ENCODE measurements around the gene FBXL13. TPM values are rescaled to one million over a fixed set of nuclear protein-coding genes. Genes with fewer than 3 reads are reported as not detected.
A peak's percentile ranks its signal among the peaks of the same experiment; 100 is the strongest.

FBXL13 gene
- total RNA-seq, 1 experiment from 2014 or later, result 2.5 TPM

GRCh38 chr7:102874166-102874829, 200.3 kb downstream of the FBXL13 start:
- no peaks in the 10 kb centered on the region for H3K27me3 ChIP-seq (ENCODE audit: control insufficient read depth, insufficient read depth, low read length)
- peaks cover 11% of the 10 kb centered on the region for H3K4me1 ChIP-seq (ENCODE audit: control insufficient read depth, insufficient read depth, low read length)

GRCh38 chr7:102873470-102874165, 201.0 kb downstream of the FBXL13 start:
- no peak for DNase-seq (ENCODE audit: low read depth, low spot score)
- Histone ChIP-seq H3K4me1 (ENCODE audit: control insufficient read depth, insufficient read depth, low read length) (peaks cover 11% of the 10 kb centered on the region), H3K27me3 (ENCODE audit: control insufficient read depth, insufficient read depth, low read length) (no peaks in the 10 kb centered on the region), H3K9me3 (ENCODE audit: control insufficient read depth, insufficient read depth, low read depth, low read length) (no peaks in the 10 kb centered on the region; the same call in 1 of the 2 replicates), H3K27ac (ENCODE audit: low read length) (peak overlapping the region; percentile 75; the same call in 1 of the 2 replicates), H3K36me3 (ENCODE audit: control insufficient read depth, insufficient read depth, low read length) (no peaks in the 10 kb centered on the region), H3K4me3 (ENCODE audit: low read depth in 2 of 2, low read length in 2 of 2) (no peak overlapping the region)
- TF ChIP-seq REST (IDR thresholded peaks at IDR 0.05; ENCODE audit: insufficient read depth in 1 of 2, low read depth in 2 of 2, low read length in 1 of 2), result no peak
- TF ChIP-seq CTCF (IDR thresholded peaks at IDR 0.05), result no peak
- no peak for TF ChIP-seq SIN3A (IDR thresholded peaks at IDR 0.05; ENCODE audit: borderline replicate concordance, insufficient read depth, low read depth, low read length)
- TF ChIP-seq TCF7L2 (IDR thresholded peaks at IDR 0.05; ENCODE audit: low read depth, low read length), result no peak
- TF ChIP-seq POLR2AphosphoS5 (IDR thresholded peaks at IDR 0.05; ENCODE audit: low read depth, low read length), result no peak
- ChIA-PET POLR2A (no interaction called here), CTCF (interaction anchor here (0.9 kb wide), 1 partner anchor 189 kb away, joined by 3 read pairs; no protein-coding TSS in a partner anchor)
- no peak for ATAC-seq
- no TSS peak for BruUV-seq (replicated peaks)
- intact Hi-C loops (cut with micrococcal nuclease; ENCODE audit: unreplicated experiment) (no loop called here), in situ Hi-C loops (cut with HindIII; ENCODE audit: low pct_unique_long_range_greater_than_20kb, low sequenced_read_pairs) (no loop called here)

More at GRCh38 chr7:102874166-102874829, 200.3 kb downstream of the FBXL13 start:
- in situ Hi-C loops (cut with HindIII; ENCODE audit: low pct_unique_long_range_greater_than_20kb, low sequenced_read_pairs), result no loop called here
- Histone ChIP-seq H3K36me3 (ENCODE audit: control insufficient read depth, insufficient read depth, low read length) (no peaks in the 10 kb centered on the region), H3K4me3 (ENCODE audit: low read depth in 2 of 2, low read length in 2 of 2) (no peak overlapping the region), H3K27ac (ENCODE audit: low read length) (peak overlapping the region; percentile 75; the same call in 1 of the 2 replicates), H3K9me3 (ENCODE audit: control insufficient read depth, insufficient read depth, low read depth, low read length) (no peaks in the 10 kb centered on the region; the same call in 1 of the 2 replicates)
- DNase-seq (ENCODE audit: low read depth, low spot score) (peak; percentile 71), ATAC-seq (no peak)
- ChIA-PET CTCF (no interaction called here), POLR2A (no interaction called here)
- BruUV-seq (replicated peaks), result no TSS peak
- intact Hi-C loops (cut with micrococcal nuclease; ENCODE audit: unreplicated experiment), result no loop called here
- no peak for TF ChIP-seq CTCF (IDR thresholded peaks at IDR 0.05)
- TF ChIP-seq TCF7L2 (IDR thresholded peaks at IDR 0.05; ENCODE audit: low read depth, low read length), result no peak
